H1 (cell line): ENCODE measurements around the gene TMA7. TPM values are rescaled to one million over a fixed set of nuclear protein-coding genes. Genes with fewer than 3 reads are reported as not detected.
A peak's percentile ranks its signal among the peaks of the same experiment; 100 is the strongest.

ENCODE experiments used
- CTCF ChIA-PET: fragments of 300-600 bp; sonication (Branson Sonifier 250); formaldehyde crosslinking; loops from one replicate; lab custom pipeline; 2021; ENCODE audit not compliant: partially characterized antibody; lab: Charles Lee
- POLR2A ChIA-PET: fragments of 300-600 bp; sonication (Branson Sonifier 250); formaldehyde crosslinking; loops from one replicate; lab custom pipeline; 2021; ENCODE audit warnings: inconsistent platforms; ENCODE audit not compliant: partially characterized antibody; lab: Charles Lee
- DNase-seq, 2 experiments: peaks; one replicate each; pipeline versions ENCODE4 v3.0.0 to v3.0.0-alpha.2; 2010 to 2022; ENCODE audit warnings: low spot score in 2 of 2, low read depth in 1 of 2, mixed read lengths in 1 of 2
- FAIRE-seq: peaks from 2 replicates; lab custom pipeline; 2011; peaks lifted over from hg19 to GRCh38; lab: Jason Lieb, UNC
- H2AFZ ChIP-seq: 2 replicates; pipeline ENCODE4 v1.8.1; 2012; ENCODE audit warnings: low read length, inconsistent platforms
- H2AK5ac ChIP-seq: 2 replicates; pipeline ENCODE4 v1.6.1; 2013; ENCODE audit warnings: low read depth, low read length
- H2BK120ac ChIP-seq: replicated peaks from 2 replicates; pipeline ENCODE3; 2013; ENCODE audit warnings: low read depth, low read length, inconsistent platforms
- H2BK12ac ChIP-seq: 2 replicates; pipeline ENCODE4 v1.6.1; 2013; ENCODE audit warnings: low read depth, low read length
- H2BK15ac ChIP-seq: 2 replicates; pipeline ENCODE4 v1.6.1; 2013; ENCODE audit warnings: low read length
- H2BK20ac ChIP-seq: 2 replicates; pipeline ENCODE4 v1.6.1; 2013; ENCODE audit warnings: low read length
- H2BK5ac ChIP-seq: 2 replicates; pipeline ENCODE4 v1.6.1; 2013; ENCODE audit warnings: low read depth, low read length
- H3K14ac ChIP-seq: 2 replicates; pipeline ENCODE4 v1.6.1; 2013; ENCODE audit warnings: inconsistent platforms; ENCODE audit not compliant: insufficient read length
- H3K18ac ChIP-seq: 2 replicates; pipeline ENCODE4 v1.6.1; 2013; ENCODE audit warnings: low read length; ENCODE audit errors: extremely low read depth
- H3K23ac ChIP-seq: 2 replicates; pipeline ENCODE4 v1.6.1; 2013; ENCODE audit warnings: inconsistent platforms; ENCODE audit not compliant: insufficient read length
- H3K23me2 ChIP-seq: 2 replicates; pipeline ENCODE4 v1.6.1; 2013; ENCODE audit warnings: low read depth, low read length
- H3K27ac ChIP-seq: 2 replicates; pipeline ENCODE4 v1.6.1; 2011; ENCODE audit warnings: low read depth, low read length, inconsistent platforms
- H3K27me3 ChIP-seq, 4 experiments: replicated peaks in 1 of 4; 1 replicate in 1 of 4; 2 replicates in 3 of 4; pipeline versions ENCODE4 v1.6.1 to v1.8.1; 2011 to 2013; ENCODE audit warnings: low read length in 3 of 4, mild to moderate bottlenecking in 3 of 4, inconsistent platforms in 2 of 4, mixed read lengths in 2 of 4, moderate library complexity in 1 of 4; ENCODE audit not compliant: control insufficient read depth in 3 of 4, insufficient read depth in 3 of 4; ENCODE audit errors: extremely low read depth in 1 of 4
- H3K36me3 ChIP-seq, 4 experiments: 2 replicates each; pipeline versions ENCODE4 v1.6.1 to v1.8.1; 2011 to 2013; ENCODE audit warnings: mild to moderate bottlenecking in 4 of 4, low read length in 3 of 4, moderate library complexity in 2 of 4, control low read depth in 1 of 4, inconsistent platforms in 1 of 4; ENCODE audit not compliant: insufficient read depth in 4 of 4, control insufficient read depth in 2 of 4
- H3K4ac ChIP-seq: replicated peaks from 2 replicates; pipeline ENCODE3; 2013; ENCODE audit warnings: low read length, low read depth, mixed read lengths, inconsistent platforms; ENCODE audit not compliant: insufficient read length
- H3K4me1 ChIP-seq, 4 experiments: replicated peaks in 1 of 4; 1 replicate in 1 of 4; 2 replicates in 3 of 4; pipeline versions ENCODE4 v1.6.1 to v1.8.1; 2011 to 2013; ENCODE audit warnings: low read length in 3 of 4, inconsistent platforms in 2 of 4, mixed read lengths in 1 of 4; ENCODE audit not compliant: insufficient read depth in 4 of 4, control insufficient read depth in 3 of 4
- H3K4me2 ChIP-seq, 2 experiments: 2 replicates each; pipeline versions ENCODE4 v1.6.1 to v1.8.1; 2011 to 2013; ENCODE audit warnings: low read depth in 2 of 2, low read length in 2 of 2, control low read depth in 1 of 2, inconsistent platforms in 1 of 2, mild to moderate bottlenecking in 1 of 2; ENCODE audit not compliant: insufficient read depth in 1 of 2
- H3K4me3 ChIP-seq, 4 experiments: fragments of 200-600, 300-600 bp in 1 of 4; sonication (generic), shearing (Covaris generic), sonication (Bioruptor Twin) in 1 of 4; 2 replicates each; pipeline versions ENCODE4 v1.5.1 to v1.8.1; 2011 to 2016; ENCODE audit warnings: low read length in 4 of 4, low read depth in 3 of 4, control low read depth in 2 of 4, inconsistent platforms in 2 of 4, mild to moderate bottlenecking in 2 of 4, mixed read lengths in 1 of 4, moderate library complexity in 1 of 4; ENCODE audit not compliant: insufficient read depth in 2 of 4; ENCODE audit errors: extremely low read depth in 1 of 4
- H3K56ac ChIP-seq: replicated peaks from 2 replicates; pipeline ENCODE3; 2013; ENCODE audit warnings: low read depth, mild to moderate bottlenecking, mixed read lengths, low read length, inconsistent platforms; ENCODE audit not compliant: insufficient read length
- H3K79me1 ChIP-seq: 2 replicates; pipeline ENCODE4 v1.6.1; 2013; ENCODE audit warnings: low read depth, low read length, control low read depth
- H3K79me2 ChIP-seq, 2 experiments: 2 replicates each; pipeline versions ENCODE4 v1.6.1 to v1.8.1; 2012 to 2013; ENCODE audit warnings: low read length in 2 of 2, mild to moderate bottlenecking in 2 of 2, inconsistent platforms in 1 of 2; ENCODE audit not compliant: insufficient read depth in 2 of 2, control insufficient read depth in 1 of 2
- H3K9ac ChIP-seq, 4 experiments: replicated peaks in 1 of 4; 1 replicate in 1 of 4; 2 replicates in 3 of 4; pipeline versions ENCODE4 v1.6.1 to v1.8.1; 2011 to 2013; ENCODE audit warnings: low read depth in 3 of 4, low read length in 3 of 4, control low read depth in 2 of 4, mild to moderate bottlenecking in 2 of 4, moderate library complexity in 2 of 4, inconsistent platforms in 1 of 4; ENCODE audit errors: extremely low read depth in 1 of 4
- H3K9me3 ChIP-seq, 2 experiments: 2 replicates each; pipeline versions ENCODE4 v1.6.1 to v1.8.1; 2012 to 2013; ENCODE audit warnings: mild to moderate bottlenecking in 2 of 2, moderate library complexity in 2 of 2, control low read depth in 1 of 2, inconsistent platforms in 1 of 2, low read depth in 1 of 2, low read length in 1 of 2, mixed read lengths in 1 of 2; ENCODE audit not compliant: insufficient read depth in 2 of 2
- H4K20me1 ChIP-seq, 2 experiments: replicated peaks in 1 of 2; 2 replicates each; pipeline versions ENCODE3 to v1.8.1; 2011 to 2013; ENCODE audit warnings: inconsistent platforms in 2 of 2, low read length in 2 of 2, mild to moderate bottlenecking in 1 of 2; ENCODE audit not compliant: insufficient read depth in 2 of 2, control insufficient read depth in 1 of 2
- H4K5ac ChIP-seq: 2 replicates; pipeline ENCODE4 v1.6.1; 2013; ENCODE audit warnings: low read length, low read depth, mixed read lengths, inconsistent platforms; ENCODE audit not compliant: insufficient read length
- H4K8ac ChIP-seq: 2 replicates; pipeline ENCODE4 v1.8.0; 2013; ENCODE audit warnings: mild to moderate bottlenecking, moderate library complexity, low read length, inconsistent platforms; ENCODE audit not compliant: insufficient read depth; ENCODE audit errors: extremely low read depth
- H4K91ac ChIP-seq: replicated peaks from 2 replicates; pipeline ENCODE3; 2013; ENCODE audit warnings: low read length, mixed read lengths, inconsistent platforms; ENCODE audit not compliant: insufficient read length
- CEBPB ChIP-seq: IDR thresholded peaks from 2 replicates; pipeline ENCODE4 v1.6.1; 2012; ENCODE audit warnings: low read depth, low read length
- GTF2F1 ChIP-seq: IDR thresholded peaks from 2 replicates; pipeline ENCODE4 v1.6.1; 2012; ENCODE audit warnings: low read depth, low read length, improper control_type of control experiment, borderline replicate concordance
- HDAC2 ChIP-seq, 2 experiments: fragments of 300-600 bp in 1 of 2; sonication (generic) in 1 of 2; IDR thresholded peaks; 2 replicates each; pipeline ENCODE4 v1.6.1; 2011 to 2012; ENCODE audit warnings: low read depth in 2 of 2, low read length in 2 of 2, mild to moderate bottlenecking in 2 of 2, moderate library complexity in 2 of 2, borderline replicate concordance in 1 of 2, inconsistent platforms in 1 of 2
- MAFK ChIP-seq: IDR thresholded peaks from 2 replicates; pipeline ENCODE4 v1.6.1; 2012; ENCODE audit warnings: low read depth, mild to moderate bottlenecking, improper control_type of control experiment, low read length
- NRF1 ChIP-seq: IDR thresholded peaks from 2 replicates; pipeline ENCODE4 v1.6.1; 2011; ENCODE audit warnings: mild to moderate bottlenecking, low read depth, low read length, improper control_type of control experiment
- RBBP5 ChIP-seq: IDR thresholded peaks from 2 replicates; pipeline ENCODE4 v1.7.1; 2012; ENCODE audit warnings: low read depth, mild to moderate bottlenecking, inconsistent platforms, low read length, moderate library complexity, borderline replicate concordance
- SP1 ChIP-seq: IDR thresholded peaks from 2 replicates; pipeline ENCODE4 v1.6.1; 2011; ENCODE audit warnings: low read depth, low read length
- SP2 ChIP-seq: IDR thresholded peaks from 2 replicates; pipeline ENCODE4 v1.6.1; 2012; ENCODE audit warnings: mild to moderate bottlenecking, low read length, inconsistent platforms
- TBP ChIP-seq: IDR thresholded peaks from 2 replicates; pipeline ENCODE4 v1.6.1; 2011; ENCODE audit warnings: low read depth, low read length, improper control_type of control experiment
- TCF12 ChIP-seq: IDR thresholded peaks from 2 replicates; pipeline ENCODE4 v1.6.1; 2011; ENCODE audit warnings: low read depth, mild to moderate bottlenecking, low read length
- TEAD4 ChIP-seq: IDR thresholded peaks from 2 replicates; pipeline ENCODE4 v1.6.1; 2012; ENCODE audit warnings: low read depth, low read length, inconsistent platforms, mixed read lengths
- WGBS, 2 experiments: shearing (Covaris generic) in 1 of 2; methylation state at CpG; one replicate each; pipeline versions ENCODE4 v1.1.6 to v1.1.7; 2013 to 2015; ENCODE audit warnings: low lambda C conversion rate in 2 of 2, mixed read lengths in 2 of 2, inconsistent platforms in 1 of 2, low coverage in 1 of 2, missing lambda C conversion rate in 1 of 2; ENCODE audit not compliant: insufficient replicate concordance in 2 of 2, insufficient coverage in 1 of 2, insufficient read length in 1 of 2; ENCODE audit errors: extremely low coverage in 1 of 2, missing lambda C conversion rate in 1 of 2; 5-methylcytosine and 5-hydroxymethylcytosine counted together
- polyA plus RNA-seq, 7 experiments: library from polyadenylated mRNA; depleted of rRNA in 3 of 7; stranded (reverse) in 5 of 7; unstranded in 2 of 7; fragments of >200 nt in 5 of 7; fragments of 200-250 nt in 2 of 7; gene quantifications; 1 replicate in 5 of 7; 2 replicates in 1 of 7; 4 replicates in 1 of 7; pipeline versions ENCODE4 v1.2.1 to v1.2.3, GENCODE V29; 2011 to 2013; ENCODE audit warnings: missing spikeins in 2 of 7, mixed read lengths in 2 of 7
- total RNA-seq: library from RNA; stranded (reverse); fragmentation: NEBNext Ultra II Directional; extraction: Animal tissue kit (Norgen Biotek cat#: 25700); gene quantifications from 2 replicates; pipeline ENCODE4 v1.2.1, GENCODE V29; 2021

TMA7 gene
- total and polyA plus RNA-seq, 2 of the 8 experiments (the other 6 are each of a cell fraction or from before 2014, with no cell fraction given) = 138 to 305 TPM

DNA sequence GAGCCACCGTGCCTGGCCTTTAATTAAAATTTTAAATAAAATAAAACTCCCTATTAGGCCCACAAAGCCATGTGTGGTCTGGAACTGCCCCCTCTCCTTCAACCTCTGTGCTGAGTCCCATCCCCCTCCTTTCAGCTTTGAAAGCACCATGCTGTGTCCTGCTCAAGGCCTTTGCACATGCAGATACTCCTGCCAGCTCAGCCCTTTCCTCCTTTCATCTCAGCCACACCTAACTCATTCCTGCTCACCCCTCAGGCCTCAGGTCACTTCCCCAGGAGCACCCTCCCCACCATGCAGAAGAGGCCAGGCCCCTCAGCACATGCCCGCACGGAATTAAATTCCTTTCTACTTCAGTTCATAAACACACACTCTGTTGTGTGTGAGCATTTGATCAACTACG lies 34.6 kb downstream of the TMA7 start:
- WGBS, 2 experiments = 5% methylated on average over 4 of the region's 4 CpGs; no CpG with 5 or more reads in 1 of the 2 experiments
- CTCF ChIA-PET = interaction anchor here (1.0 to 21.5 kb wide), 9 partner anchors 9 to 85 kb away, joined by 3 to 251 read pairs (median 7); partner anchors contain the start of gene SHISA5
- FAIRE-seq = peak; percentile 98
- TF ChIP-seq SP2 (no peak), MAFK (peak; percentile 63; the same call in 1 of the 2 replicates), TBP (peak; percentile 44; the same call in 1 of the 2 replicates), CEBPB (no peak), TEAD4 (peak; percentile 55), SP1 (peak; percentile 93), NRF1 (no peak), RBBP5 (no peak), TCF12 (peak; percentile 81; the same call in 1 of the 2 replicates), HDAC2 (IDR thresholded peaks at IDR 0.05; ENCODE audit: borderline replicate concordance in 1 of 2, low read depth in 2 of 2, low read length in 2 of 2) (peak in 1 of 2 experiments; percentile 78; a peak in 1 of 4 replicates), GTF2F1 (no peak)

More for the DNA sequence above, 34.6 kb downstream of the TMA7 start:
- Histone ChIP-seq H2AFZ (no peak overlapping the region), H2BK20ac (peak overlapping the region; percentile 99; the same call in 1 of the 2 replicates), H2AK5ac (no peak overlapping the region), H3K4me3 (peak overlapping the region in 2 of 4 experiments; percentile 29 to 33; a peak in 4 of 8 replicates), H3K4ac (peak overlapping the region; percentile 91), H3K18ac (peak overlapping the region; percentile 96), H4K8ac (no peak overlapping the region), H3K79me1 (peaks cover 4% of the 10 kb centered on the region; the same call in 1 of the 2 replicates), H3K23ac (no peak overlapping the region), H3K23me2 (peaks cover 6% of the 10 kb centered on the region), H2BK12ac (peak overlapping the region; percentile 100), H3K36me3 (0 out of 8 replicates have a peak, but pooled peaks cover 0 to 6% (median 0%) of the 10 kb centered on the region in 4 experiments), H2BK120ac (peak overlapping the region; percentile 99), H4K91ac (peak overlapping the region; percentile 97), H3K56ac (peak overlapping the region; percentile 79), H3K79me2 (peaks cover 0 to 20% of the 10 kb centered on the region in 2 experiments; a peak in 2 of 4 replicates), H3K9ac (no peak overlapping the region; a peak in 1 of 7 replicates), H2BK5ac (peak overlapping the region; percentile 92), H3K9me3 (no peaks in the 10 kb centered on the region), H3K14ac (no peak overlapping the region), H4K20me1 (peaks cover 0 to 3% of the 10 kb centered on the region in 2 experiments), H3K27ac (peak overlapping the region; percentile 70), H3K4me2 (peak overlapping the region; percentile 56 to 57), H3K27me3 (no peaks in the 10 kb centered on the region), H4K5ac (peak overlapping the region; percentile 87), H3K4me1 (peaks cover 0 to 29% (median 16%) of the 10 kb centered on the region in 4 experiments; a peak in 6 of 7 replicates), H2BK15ac (no peak overlapping the region)
- POLR2A ChIA-PET = interaction anchor here (0.6 to 7.6 kb wide), 22 partner anchors 9 to 234 kb away, joined by 3 to 83 read pairs (median 5); partner anchors contain the start of genes ATRIP, CCDC51, PFKFB4 and PLXNB1
- DNase-seq = peak; percentile 81 to 98
